ENCODE results near the gene KRT12.

KRT12 gene

DNA sequence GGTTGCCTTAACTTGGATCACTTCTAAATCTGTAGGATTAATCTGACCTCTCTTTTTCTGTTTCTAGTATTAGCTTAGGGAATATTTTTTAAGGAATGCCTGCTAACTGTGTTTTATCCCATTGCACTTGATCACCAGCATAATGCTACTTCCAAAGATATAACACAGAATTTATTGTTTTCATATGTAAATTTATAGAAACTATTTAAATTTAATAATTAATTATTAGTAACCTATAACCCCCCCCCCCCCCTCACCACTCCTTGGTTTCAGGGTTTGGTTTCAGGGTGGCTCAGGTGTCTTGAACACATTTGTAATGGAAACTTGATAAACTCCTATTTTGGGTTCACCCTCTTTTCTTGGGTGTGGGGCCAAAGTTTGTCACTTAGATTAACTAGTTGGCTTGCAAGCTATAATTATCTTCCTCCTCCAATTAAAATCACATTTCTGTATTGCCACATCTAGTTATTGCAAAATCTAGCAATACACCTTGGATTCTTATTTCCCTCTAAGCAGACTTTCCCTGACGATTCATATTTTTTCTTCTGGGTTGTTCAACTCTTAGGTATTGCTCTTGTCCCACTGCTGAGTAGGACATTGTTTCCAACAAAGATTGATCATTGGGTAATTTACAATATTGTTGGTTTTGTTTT is 18.3 kb downstream of the KRT12 start:
- no peak for DNase-seq (ENCODE audit: low read depth in 1 of 2, low spot score in 1 of 2)

DNA sequence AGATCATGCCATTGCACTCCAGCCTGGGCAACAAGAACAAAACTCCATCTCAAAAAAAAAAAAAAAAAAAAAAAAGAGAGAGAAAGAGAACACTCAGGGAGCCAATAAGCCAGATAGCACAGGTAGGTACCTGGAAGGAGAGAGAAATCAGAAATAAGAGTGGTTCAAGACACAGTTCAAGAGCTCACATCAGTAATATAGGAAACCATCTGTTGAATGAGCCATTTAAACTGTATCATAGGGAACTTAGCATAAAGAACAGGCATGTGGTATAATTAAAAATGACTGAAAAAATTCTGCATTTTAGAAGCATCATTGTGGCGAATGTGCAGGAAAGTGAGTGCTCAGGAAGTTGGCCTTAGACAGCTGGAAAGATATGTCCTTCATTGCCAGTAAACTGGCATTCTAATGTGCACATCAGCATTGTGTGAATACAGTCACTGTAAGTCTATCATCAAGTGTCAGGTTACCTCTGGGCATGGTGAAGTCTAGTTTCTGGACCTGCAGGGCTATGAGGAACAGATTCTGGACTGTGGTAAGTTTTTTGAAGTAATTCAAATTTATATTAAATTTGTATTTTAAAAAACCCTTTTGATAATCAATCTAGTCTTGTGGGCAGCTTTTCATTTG is 20.4 kb downstream of the KRT12 start:
- no peak for DNase-seq (ENCODE audit: low read depth in 1 of 2, low spot score in 1 of 2)

DNA sequence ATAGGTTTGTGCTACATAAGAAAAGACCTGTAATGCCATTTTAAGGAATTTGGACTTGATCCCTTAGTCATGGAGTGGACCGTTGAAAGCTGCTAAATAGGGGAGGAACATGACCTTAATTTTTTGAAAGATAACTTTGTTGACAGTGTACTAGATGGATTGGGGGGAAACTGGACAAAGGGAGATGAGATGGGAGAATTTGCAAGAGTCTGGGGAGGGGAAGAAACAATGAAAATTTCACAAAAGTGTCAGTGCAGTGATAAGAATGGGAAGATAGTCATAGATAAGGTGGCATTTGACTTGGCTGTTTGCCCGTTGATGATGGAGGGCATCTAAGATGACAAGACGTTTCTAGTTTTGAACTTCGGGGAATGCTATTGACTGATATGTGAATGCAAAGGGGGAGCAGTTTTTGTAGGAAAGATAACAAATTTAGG is 22.3 kb downstream of the KRT12 start:
- no peak for DNase-seq (ENCODE audit: low read depth in 1 of 2, low spot score in 1 of 2)

DNA sequence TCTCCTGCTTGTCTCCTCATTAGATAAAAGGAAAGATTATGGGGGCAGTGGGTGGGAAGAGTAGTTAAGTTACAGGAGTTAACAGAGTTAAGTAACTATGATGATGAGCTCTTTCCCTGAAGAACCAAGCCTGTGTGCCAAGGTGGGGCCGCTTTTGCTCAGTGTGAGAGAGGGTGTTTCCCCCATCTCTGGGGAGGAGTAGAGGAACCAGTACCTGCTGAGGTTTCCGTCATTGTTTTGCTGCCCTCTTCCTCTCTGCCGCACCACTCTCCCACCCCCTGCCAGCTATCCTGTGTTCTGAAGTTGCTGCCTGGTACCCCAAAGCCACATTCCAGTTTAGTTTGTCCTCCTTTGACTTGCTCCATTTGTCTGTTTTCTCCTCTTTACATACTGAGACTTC is 23.8 kb downstream of the KRT12 start:
- no peak for DNase-seq (ENCODE audit: low read depth in 1 of 2, low spot score in 1 of 2)

DNA sequence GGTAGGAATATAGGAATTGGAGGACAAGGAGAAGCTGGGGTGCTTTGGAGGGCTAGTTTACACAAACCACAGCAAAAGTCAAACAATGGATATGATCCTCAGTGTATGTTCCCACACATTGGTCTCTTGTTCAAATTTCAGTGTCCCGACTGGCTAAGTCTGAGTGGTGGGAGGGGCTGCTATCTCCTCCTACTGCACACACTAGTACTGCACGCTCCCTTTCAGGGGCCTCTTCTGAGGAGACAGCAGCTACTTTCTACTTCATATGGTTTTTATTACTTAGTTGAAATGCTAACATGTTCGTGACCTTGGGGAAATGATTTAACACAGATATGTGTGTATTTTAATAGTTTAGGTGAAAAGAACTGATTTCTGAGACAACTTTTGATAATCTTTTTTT is 25.8 kb downstream of the KRT12 start:
- no peak for DNase-seq (ENCODE audit: low read depth in 1 of 2, low spot score in 1 of 2)

DNA sequence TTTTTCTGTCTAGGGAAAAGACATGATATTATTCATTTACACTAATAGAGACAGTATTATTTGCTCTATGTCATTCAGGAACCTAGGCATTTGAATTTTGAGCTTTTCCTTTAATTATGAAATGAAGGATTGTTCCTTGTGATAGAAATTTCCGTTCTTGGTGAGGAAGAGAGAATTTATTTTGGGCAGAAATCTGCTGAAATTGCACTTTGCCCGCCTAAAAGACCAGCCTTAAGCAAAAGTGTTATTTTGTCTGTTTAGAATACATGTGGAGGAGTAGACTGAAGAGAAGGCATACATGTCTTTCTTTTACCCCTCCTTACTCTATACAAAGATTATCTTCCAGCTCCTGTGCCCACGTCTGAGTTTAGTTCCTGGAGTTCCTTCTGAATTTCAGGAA is 27.8 kb downstream of the KRT12 start:
- DNase-seq (ENCODE audit: low read depth in 1 of 2, low spot score in 1 of 2) = no peak

DNA sequence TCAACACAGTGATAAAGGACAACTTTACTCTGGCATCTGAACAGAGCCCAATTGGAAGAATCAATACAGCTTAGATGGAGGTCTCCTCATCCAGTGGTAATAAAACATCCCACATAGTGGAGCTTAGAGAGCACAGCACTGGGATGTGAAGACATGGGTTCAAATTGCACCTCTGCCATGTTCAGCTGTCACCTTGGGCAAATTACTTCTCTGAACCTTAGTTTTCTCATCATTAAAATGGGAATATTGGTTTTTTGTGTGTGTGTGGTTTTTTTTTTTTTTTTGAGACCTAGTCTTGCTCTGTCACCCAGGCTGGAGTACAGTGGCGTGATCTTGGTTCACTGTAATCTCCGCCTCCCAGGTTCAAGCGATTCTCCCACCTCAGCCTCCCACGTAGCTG is 31.0 kb downstream of the KRT12 start:
- DNase-seq (ENCODE audit: low read depth in 1 of 2, low spot score in 1 of 2) = no peak

DNA sequence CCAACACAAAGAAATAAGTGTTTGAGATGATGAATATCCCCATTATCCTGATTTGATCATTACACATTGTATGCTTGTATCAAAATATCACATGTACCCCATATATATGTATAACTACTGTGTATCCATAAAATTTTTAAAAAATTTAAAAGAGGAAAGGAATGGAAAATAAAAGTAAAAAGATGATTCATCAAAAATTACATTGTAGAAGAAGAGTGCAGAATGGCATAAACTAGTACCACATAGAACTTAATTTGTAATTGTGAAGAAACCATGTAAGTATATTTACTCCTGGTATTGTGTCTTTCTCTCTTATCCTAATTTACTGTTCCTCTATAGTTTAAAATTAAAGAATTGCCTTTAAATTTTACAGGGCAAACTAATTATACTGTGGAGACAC is 33.1 kb downstream of the KRT12 start:
- DNase-seq (ENCODE audit: low read depth in 1 of 2, low spot score in 1 of 2) = no peak

DNA sequence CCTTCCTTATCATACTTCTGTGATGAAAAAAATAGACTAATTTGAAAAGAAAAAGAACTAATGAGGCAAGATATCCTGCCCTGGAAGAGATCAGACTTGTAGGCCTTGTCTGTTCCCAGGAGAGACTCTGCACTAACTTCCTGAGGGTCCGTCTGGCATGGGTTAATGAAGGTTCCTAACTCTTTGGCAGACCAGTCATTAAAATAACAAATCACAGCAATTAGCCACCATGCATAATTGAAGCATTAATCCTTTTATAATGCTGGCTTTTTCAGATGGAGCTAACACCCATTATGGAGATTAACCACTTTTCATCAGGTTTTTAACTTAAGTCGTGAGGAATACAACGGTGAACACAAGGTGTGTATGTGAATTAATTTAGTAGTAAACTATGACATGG is 34.2 kb downstream of the KRT12 start:
- no peak for DNase-seq (ENCODE audit: low read depth in 1 of 2, low spot score in 1 of 2)

DNA sequence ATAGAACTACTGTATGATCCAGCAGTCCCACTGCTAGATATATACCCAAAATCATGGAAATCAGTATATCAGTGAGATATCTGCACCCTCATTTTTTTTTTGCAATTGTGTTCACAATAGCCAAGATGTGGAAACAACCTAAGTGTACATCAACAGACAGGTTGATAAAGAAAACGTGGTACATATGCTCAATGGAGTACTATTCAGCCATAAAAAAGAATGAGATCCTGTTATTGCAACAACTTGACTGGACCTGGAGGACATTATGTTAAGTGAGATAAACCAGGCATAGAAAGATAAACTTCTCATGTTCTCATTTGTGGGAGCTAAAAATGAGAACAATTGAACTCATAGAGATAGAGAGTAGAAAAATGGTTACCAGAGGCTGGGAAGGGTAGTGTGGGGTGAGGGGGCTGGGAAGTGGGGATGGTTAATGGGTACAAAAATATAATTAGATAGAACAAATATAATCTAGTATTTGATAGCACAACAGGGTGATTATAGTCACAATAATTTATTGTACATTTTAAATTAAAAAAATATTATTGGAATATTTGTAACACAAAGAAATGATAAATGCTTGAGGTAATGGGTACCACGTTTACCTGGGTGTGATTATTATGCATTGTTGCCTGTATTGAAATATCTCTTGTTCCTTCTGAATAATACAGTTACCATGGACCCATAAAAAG is 36.8 kb downstream of the KRT12 start:
- no peak for DNase-seq (ENCODE audit: low read depth in 1 of 2, low spot score in 1 of 2)

DNA sequence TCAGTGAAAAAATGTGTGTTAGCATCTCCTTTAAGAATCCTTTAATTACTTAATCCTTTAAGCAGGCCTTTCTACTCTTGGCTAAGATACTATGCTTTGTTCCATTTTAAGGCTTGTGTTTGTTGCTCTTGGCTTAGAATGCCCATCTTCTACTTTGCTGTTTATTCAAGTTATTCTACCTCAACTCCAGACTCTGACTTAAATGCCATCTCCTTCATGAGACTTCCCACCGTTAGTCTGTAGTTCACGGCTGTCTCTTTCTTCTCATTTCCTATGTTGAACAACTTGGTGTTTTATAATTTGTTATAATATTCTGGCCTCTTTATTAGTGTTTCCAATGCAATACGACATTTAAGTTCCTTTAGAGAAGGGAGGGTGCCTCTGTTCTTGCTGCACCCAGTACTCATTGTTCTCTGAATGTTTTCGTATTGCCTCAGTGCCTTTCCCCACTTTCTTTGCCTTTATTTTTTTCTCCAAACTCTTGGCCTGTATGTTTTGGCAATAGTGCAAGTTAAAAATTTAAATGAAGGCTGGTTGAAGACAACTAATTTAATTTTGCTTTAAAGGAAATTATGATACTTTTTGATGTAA is 38.5 kb downstream of the KRT12 start:
- DNase-seq (ENCODE audit: low read depth in 1 of 2, low spot score in 1 of 2) = no peak

DNA sequence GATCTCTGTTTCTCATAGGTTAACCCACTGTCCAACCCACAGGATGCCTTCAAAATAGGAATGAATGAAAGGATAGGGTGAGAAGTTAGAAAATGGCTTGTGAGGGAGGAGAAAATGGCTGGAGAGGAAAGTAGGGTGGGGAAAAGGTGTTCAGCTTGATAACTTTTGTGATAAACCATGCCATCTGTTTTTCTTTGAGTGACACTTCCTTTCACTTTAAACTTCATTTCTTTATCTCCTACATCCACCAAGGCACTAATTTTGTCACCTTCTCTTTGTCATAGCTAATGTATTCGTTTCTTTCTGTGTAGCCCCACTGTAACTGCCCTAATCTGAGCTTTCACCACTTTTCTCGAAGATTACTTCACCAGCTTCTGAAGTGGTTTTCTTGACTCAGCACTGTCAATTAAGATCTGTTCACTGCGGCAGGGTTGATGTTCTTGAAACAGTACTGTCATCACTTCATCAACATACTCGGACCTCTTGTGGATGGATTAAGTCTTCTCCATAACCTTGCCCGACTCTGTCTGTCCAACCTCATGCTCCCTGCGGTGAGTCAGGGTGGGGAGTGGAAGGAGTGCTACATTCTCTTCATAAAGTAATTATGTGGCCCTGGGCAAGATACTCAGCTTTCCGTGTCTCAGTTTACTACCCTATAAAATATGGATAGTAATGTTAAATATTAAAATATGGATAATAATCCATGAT is 39.1 kb downstream of the KRT12 start:
- DNase-seq (ENCODE audit: low read depth in 1 of 2, low spot score in 1 of 2) = no peak

DNA sequence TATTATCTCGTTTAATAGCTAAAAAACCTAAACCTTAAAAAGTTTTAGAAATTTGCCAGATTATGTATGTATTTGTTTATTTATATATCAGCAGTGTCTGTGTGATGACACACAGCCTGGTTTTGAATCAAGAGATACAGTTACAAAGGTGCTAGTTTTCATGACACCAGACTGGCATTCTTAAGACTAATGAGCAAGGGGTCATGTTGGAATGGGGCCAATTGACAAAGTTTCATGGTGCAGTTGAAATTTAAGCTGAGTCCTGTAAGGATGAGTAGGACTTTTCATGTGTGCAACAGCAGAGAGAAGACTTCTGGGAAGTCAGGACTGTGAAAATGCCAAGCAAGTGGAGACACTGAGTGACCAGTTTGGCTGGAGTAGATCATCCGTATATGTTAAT is 41.4 kb downstream of the KRT12 start:
- no peak for DNase-seq (ENCODE audit: low read depth in 1 of 2, low spot score in 1 of 2)

DNA sequence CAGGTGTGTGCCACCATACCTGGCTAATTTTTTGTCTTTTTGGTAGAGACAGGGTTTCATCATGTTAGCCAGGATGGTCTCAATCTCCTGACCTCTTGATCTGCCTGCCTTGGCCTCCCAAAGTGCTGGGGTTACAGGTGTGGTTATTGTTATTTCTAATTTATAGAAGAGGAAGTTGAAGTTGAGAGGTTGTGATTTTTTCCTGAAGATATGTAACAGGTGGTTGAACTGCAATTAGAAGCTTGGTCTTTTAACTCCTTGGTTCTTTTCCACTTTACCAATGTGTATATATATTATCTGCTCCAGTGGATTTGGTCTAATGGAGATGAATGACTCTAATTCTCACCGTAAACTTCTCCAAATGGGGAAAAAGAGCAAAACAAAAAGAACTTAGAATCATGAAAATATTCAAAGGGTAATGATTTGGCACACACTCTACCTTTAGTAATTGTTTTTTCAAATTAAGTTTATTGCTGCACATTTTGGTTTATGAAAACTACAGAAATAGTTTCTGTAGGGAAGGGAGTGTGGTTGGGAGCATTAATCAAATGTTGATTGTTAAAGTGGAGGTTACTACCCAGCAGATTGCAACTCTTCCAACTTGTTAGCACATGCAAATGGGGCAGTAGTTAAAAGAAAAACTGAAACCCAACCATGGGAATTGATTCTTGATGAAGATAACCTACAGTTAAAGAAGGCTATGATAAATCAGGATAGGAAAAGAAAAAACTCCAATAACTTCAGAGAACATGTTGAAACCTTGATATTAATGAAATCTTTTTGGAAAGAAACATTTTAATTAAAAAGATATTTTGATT is 42.8 kb downstream of the KRT12 start:
- no peak for DNase-seq (ENCODE audit: low read depth in 1 of 2, low spot score in 1 of 2)

DNA sequence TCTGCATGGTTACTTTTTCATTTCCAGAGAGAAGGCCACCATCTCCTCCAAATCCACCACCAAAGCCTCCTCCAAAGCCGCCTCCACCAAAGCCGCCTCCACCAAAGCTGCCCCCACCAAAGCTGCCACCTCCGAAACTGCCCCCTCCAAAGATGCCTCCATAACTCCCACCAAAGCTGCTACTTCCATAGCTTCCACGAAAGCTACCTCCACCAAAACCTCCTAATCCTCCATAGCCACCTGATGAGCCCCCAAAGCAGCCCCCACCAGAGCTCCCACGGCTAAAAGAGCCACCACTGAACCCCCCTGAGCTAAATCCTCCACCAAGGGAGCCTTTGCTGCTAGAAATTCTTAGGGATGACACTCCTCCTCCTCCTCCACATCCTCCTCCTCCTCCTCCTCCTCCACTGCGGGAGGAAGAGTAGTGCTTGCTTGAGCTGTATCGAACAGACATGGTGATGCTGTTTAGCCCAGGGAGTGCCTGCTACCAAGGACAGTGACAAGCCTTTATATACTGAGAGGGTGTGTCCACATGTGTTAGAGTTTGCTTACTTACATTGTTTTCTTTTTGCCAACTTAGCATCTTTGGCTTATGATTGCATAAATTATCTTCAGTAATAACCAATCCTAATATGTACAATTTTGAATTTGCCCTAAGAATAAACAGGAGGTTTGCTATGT is 44.8 kb downstream of the KRT12 start, which contains the start of gene KRT10:
KRT10 (minus strand) TSS at position 483 of the 681 bp plus-strand sequence; CDS start at position 454, 29 bp downstream.
- DNase-seq (ENCODE audit: low read depth in 1 of 2, low spot score in 1 of 2) = no peak

DNA sequence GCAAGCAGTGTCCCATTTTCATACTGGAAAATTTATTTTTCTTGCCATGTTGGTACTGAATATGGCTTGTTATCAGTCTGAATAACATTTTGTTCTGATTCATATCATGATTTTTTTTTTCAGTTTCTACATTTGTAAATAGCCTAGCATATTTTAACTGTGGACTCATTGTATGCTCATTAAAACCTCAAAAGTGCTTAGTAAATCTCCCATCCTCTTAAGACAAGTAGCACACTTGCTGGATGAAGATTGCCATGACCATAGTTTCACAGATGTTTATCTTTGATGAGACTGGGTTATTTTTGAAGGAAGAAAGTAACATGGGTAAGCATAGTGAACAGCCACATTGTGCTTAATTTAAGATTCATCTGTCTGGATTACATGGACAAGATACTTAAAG is 45.5 kb downstream of the KRT12 start:
- no peak for DNase-seq (ENCODE audit: low read depth in 1 of 2, low spot score in 1 of 2)

DNA sequence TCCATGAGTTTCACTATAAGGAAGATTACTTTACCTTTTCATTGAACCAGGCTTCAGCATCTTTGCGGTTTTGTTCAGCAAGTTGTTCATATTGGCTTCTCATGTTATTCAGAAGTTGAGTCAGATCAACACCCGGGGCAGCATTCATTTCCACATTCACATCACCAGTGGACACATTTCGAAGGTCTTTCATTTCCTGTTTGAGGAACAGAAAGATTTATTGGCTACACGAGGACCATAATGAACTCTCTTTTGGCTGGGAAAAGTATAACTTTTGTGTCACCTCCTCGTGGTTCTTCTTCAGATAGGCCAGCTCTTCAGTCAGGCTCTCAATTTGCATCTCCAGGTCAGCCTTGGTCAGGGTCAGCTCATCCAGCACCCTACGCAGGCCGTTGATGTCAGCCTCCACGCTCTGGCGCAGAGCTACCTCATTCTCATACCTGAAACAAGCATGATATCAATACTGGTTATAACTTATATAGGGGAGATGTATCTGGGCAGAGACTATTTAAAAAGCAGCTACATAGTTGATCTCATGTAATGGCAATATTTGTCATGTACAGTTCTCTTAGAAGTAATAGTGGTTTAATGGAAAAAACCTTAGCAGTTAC is 46.7 kb downstream of the KRT12 start:
- no peak for DNase-seq (ENCODE audit: low read depth in 1 of 2, low spot score in 1 of 2)

DNA sequence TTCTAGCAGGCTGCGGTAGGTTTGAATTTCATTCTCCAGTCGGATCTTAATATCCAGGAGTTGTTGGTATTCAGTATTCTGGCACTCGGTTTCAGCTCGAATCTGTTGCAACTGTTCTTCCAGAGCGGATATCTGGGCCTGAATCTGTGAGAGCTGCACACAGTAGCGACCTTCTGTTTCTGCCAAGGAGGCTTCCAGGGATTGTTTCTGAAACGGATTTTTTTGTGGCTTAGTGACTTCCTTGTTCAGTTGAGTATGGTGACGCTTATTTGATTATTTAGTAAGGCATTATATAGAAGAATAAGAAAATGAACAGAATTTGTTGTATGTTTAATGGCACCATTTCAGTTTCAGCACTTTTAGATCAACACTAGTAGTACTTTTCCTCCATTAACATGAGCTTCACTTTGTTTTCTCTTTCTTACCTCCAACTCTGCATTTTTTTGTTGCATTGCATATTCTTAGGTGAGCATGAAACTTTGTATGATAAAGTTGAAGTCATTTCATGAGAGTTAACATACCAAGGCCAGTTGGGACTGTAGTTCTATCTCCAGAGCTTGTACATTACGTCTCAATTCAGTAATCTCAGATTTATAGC is 47.4 kb downstream of the KRT12 start:
- DNase-seq (ENCODE audit: low read depth in 1 of 2, low spot score in 1 of 2) = no peak

Measured in activated T-helper 1 cell treated with anti-CD3 and anti-CD28 coated beads, Interleukin-2, amount 50 U/mL, for 16 hours (primary cell).